ENCODE results near the gene KCNH6.

KCNH6 gene

GRCh38 chr17:63523253-63523855 is at the start of gene KCNH6:
Gene KCNH6 (plus strand): TSS chr17:63523358. CDS start chr17:63523414, 56 bp downstream.
- no peak for DNase-seq (ENCODE audit: low read depth, low spot score)
- H3K27ac ChIP-seq: no peak within 1 kb of the TSS

GRCh38 chr17:63474174-63474573 is 49.0 kb upstream of the KCNH6 start:
- no peak overlapping the region for H3K27ac ChIP-seq
- DNase-seq (ENCODE audit: low read depth, low spot score): no peak

DNA sequence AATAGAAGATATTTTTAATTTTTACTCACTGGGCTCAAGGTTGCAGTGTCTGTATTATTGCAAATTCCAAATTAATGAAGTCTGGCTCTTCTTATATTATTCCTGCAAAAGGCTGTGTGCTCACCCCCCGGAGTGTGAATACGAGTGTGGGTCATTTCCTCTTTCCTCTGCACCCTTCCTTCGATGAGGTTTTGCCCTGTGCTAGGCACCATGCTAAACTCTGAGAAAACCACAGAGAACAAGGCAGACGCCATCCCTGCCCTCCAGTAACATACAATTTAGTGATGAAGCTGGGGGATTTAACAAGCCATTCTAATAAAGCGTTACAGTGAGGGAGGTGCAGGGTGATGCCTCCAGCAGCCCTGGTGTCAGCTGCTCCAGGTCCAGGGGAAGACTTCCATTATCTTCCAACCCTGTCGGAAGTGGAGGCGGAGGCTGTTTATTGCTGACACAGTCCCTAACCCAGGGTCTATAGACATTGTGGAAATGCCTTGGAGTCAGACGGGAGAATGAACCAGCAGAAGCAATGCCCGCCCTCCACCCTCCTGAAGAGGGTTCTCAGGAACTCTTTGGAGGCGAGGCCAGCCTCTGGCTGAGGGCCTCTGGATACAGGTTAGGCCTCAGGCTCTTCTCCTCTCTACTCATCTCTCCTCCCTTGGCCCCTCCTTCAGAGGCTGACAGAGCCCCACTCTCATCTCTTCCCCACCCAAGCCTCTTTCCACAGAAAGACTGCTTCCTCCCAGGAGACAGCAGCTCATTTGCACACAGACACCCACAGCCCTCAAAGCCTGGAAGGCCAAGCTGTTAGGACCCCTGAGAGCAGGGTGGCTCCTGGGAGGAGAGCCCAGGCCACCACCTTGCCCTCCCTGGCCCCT is 48.3 kb upstream of the KCNH6 start:
- DNase-seq (ENCODE audit: low read depth, low spot score): no peak
- H3K27ac ChIP-seq: no peak overlapping the region

GRCh38 chr17:63475491-63476412 is 47.4 kb upstream of the KCNH6 start:
- no peak for DNase-seq (ENCODE audit: low read depth, low spot score)
- no peak overlapping the region for H3K27ac ChIP-seq

GRCh38 chr17:63476459-63476853 is 46.7 kb upstream of the KCNH6 start:
- H3K27ac ChIP-seq: no peak overlapping the region
- no peak for DNase-seq (ENCODE audit: low read depth, low spot score)

GRCh38 chr17:63476854-63477479 is 46.2 kb upstream of the KCNH6 start, which contains the start of gene ACE:
Gene ACE (plus strand): TSS chr17:63477061. CDS start chr17:63477095, 34 bp downstream.
- no peak for DNase-seq (ENCODE audit: low read depth, low spot score)
- H3K27ac ChIP-seq: no peak within 1 kb of the TSS

DNA sequence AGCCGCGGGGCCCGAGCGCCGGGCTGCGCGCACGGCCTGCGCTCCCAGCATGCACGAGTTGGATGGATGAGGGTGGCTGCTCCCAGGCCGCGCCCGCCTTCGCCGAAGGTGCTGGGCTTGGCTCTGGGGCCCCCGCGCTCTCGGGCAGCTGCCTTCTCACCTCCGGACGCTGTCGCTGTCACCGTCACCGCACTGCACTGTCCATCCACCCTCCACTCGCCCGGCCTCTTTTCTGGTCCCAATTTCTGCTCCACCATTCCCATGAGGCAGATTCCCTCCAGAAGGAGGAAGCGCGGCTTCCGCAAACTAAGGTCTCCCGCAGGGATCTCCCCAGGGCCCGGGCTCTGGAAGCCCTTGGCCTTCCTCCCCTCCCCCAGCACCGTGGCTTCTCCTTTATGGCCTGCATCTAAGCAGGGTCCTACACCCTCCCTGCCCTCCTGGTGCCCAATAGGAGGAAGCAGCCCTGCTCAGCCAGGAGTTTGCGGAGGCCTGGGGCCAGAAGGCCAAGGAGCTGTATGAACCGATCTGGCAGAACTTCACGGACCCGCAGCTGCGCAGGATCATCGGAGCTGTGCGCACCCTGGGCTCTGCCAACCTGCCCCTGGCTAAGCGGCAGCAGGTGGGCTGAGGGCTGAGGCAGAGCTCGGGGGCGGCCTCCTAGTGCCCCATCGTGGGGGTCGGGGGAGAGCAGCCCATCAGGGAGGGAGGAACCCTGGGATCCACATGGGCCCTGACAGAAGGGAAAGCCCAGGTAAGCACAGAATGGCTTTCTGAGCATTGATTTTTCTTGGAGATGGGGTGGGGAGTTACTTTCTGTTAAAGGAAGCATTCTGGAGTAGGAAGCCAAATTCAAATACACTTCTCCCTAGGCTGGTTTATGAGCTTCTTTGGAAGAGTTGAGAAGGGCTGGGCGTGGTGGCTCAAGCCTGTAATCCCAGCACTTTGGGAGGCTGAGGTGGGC is 45.4 kb upstream of the KCNH6 start:
- DNase-seq (ENCODE audit: low read depth, low spot score): no peak
- H3K27ac ChIP-seq: no peak overlapping the region

- H3K27ac ChIP-seq: no peak overlapping the region
- DNase-seq (ENCODE audit: low read depth, low spot score): peak; percentile 74
Measured at GRCh38 chr17:63478814-63479494, 44.2 kb upstream of the KCNH6 start.

DNA sequence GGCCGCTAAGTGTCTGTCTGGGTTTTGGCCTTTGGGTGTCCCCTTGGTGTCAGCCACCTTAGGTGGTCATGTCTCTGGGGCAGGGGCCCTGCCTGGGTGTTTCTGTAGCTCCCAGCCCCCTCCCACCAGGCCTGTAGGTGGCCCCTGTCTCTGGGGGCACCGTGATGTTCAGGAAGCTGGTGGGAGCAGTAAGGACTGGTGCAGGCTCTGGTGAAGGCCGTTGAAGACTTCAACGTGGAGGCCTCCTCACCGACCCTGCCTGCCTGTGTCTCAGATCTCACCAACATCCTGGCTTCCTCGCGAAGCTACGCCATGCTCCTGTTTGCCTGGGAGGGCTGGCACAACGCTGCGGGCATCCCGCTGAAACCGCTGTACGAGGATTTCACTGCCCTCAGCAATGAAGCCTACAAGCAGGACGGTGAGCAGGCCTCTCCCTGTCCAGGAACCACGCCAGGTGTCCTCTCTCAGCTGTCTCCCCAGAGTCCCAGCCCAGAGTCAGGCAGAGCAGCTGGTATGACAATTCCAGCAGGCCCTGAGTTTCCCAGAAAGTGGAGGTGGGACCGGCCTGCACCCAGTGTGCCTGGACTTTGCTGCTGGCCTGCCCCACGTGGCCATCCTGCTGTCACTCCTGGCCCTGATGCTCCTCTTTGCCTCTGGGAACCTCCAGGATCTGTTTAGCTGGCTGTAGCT is 43.5 kb upstream of the KCNH6 start:
- H3K27ac ChIP-seq: no peak overlapping the region
- no peak for DNase-seq (ENCODE audit: low read depth, low spot score)

DNA sequence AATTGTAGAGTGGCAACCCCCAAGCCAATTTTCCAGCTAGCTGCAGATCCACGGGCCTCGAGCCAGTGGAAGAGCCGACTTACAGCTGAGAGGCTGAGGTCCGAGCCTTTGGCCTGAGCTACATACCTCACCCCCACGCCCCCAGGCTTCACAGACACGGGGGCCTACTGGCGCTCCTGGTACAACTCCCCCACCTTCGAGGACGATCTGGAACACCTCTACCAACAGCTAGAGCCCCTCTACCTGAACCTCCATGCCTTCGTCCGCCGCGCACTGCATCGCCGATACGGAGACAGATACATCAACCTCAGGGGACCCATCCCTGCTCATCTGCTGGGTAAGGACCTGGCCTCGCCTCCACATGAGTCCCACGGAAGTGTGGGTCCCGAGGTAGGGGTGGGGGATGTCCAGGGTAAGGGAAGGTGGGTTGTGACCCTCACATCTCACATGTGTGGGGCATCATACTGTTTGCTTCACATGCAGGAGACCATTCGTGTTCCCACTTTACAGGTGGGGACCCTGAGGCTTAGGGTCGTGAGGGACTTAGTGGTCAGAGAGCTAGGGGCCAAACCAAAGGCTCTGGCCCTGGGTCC is 42.9 kb upstream of the KCNH6 start:
- DNase-seq (ENCODE audit: low read depth, low spot score): no peak
- no peak overlapping the region for H3K27ac ChIP-seq

- DNase-seq (ENCODE audit: low read depth, low spot score): no peak
- no peak overlapping the region for H3K27ac ChIP-seq
Measured at GRCh38 chr17:63480826-63481487, 42.2 kb upstream of the KCNH6 start.

- DNase-seq (ENCODE audit: low read depth, low spot score): no peak
- H3K27ac ChIP-seq: no peak overlapping the region
Measured at GRCh38 chr17:63481488-63481870, 41.7 kb upstream of the KCNH6 start.

DNA sequence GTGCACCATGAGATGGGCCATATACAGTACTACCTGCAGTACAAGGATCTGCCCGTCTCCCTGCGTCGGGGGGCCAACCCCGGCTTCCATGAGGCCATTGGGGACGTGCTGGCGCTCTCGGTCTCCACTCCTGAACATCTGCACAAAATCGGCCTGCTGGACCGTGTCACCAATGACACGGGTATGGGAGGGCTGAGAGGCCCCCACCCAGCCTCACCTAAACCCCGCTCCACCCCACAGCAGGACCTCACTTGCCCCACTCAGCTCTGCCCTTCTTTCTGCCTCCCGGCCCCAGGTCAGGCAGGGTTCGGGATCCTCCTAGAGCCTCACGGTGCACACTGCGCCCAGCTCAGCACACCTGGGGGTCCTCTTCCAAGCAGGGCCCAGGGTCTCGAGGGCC is 40.6 kb upstream of the KCNH6 start:
- no peak overlapping the region for H3K27ac ChIP-seq
- DNase-seq (ENCODE audit: low read depth, low spot score): no peak

GRCh38 chr17:63483038-63483437 is 40.1 kb upstream of the KCNH6 start:
- no peak overlapping the region for H3K27ac ChIP-seq
- no peak for DNase-seq (ENCODE audit: low read depth, low spot score)

GRCh38 chr17:63483655-63484575 is 39.2 kb upstream of the KCNH6 start:
- DNase-seq (ENCODE audit: low read depth, low spot score): no peak
- H3K27ac ChIP-seq: no peak overlapping the region
